ENCODE data around the gene PIN1. TPM values are rescaled to one million over a fixed set of nuclear protein-coding genes. Genes with fewer than 3 reads are reported as not detected.
A peak's percentile ranks its signal among the peaks of the same experiment; 100 is the strongest.

The PIN1 gene
- polyA plus RNA-seq, 1 experiment, result 33.6 TPM

- peak overlapping the region; percentile 78 for H3K27ac ChIP-seq (ENCODE audit: low read depth, low read length)
Observed at GRCh38 chr19:9793071-9793591, 42.0 kb upstream of the PIN1 start.

GRCh38 chr19:9796113-9796773 lies 38.9 kb upstream of the PIN1 start:
- ChIA-PET POLR2A (interaction anchor here (0.8 kb wide), 1 partner anchor 170 kb away, joined by 4 read pairs; no protein-coding TSS in a partner anchor), CTCF (interaction anchor here (0.5 to 2.7 kb wide), 16 partner anchors 10 to 661 kb away, joined by 3 to 47 read pairs (median 3); partner anchors contain the start of genes ZNF121 and ZNF561)
- Histone ChIP-seq H3K4me3 (ENCODE audit: low read depth, low read length) (no peak overlapping the region), H3K27me3 (ENCODE audit: control insufficient read depth, insufficient read depth, low read length) (no peaks in the 10 kb centered on the region), H3K27ac (ENCODE audit: low read depth, low read length) (no peak overlapping the region), H3K9me3 (ENCODE audit: control insufficient read depth, insufficient read depth, low read length) (peaks cover 7% of the 10 kb centered on the region; the same call in 1 of the 2 replicates)
- DNase-seq (ENCODE audit: low read depth, low spot score), result peak; percentile 76
- peak; percentile 86 for TF ChIP-seq CTCF (IDR thresholded peaks at IDR 0.05; ENCODE audit: low read depth, low read length)

More at GRCh38 chr19:9793071-9793591, 42.0 kb upstream of the PIN1 start:
- peaks cover 7% of the 10 kb centered on the region; the same call in 1 of the 2 replicates for H3K9me3 ChIP-seq (ENCODE audit: control insufficient read depth, insufficient read depth, low read length)
- no peak for TF ChIP-seq CTCF (IDR thresholded peaks at IDR 0.05; ENCODE audit: low read depth, low read length)
- ChIA-PET CTCF (interaction anchor here (1.8 kb wide), 1 partner anchor 167 kb away, joined by 11 read pairs; no protein-coding TSS in a partner anchor), POLR2A (interaction anchor here (1.0 kb wide), 1 partner anchor 25 kb away, joined by 3 read pairs; the partner anchor contains the start of gene ZNF846)
- H3K27me3 ChIP-seq (ENCODE audit: control insufficient read depth, insufficient read depth, low read length), result no peaks in the 10 kb centered on the region
- no peak for DNase-seq (ENCODE audit: low read depth, low spot score)
- H3K4me3 ChIP-seq (ENCODE audit: low read depth, low read length), result peak overlapping the region; percentile 81

GRCh38 chr19:9797871-9798270 lies 37.2 kb upstream of the PIN1 start:
- POLR2A ChIA-PET, result no interaction called here

GRCh38 chr19:9799162-9799561 lies 36.0 kb upstream of the PIN1 start:
- DNase-seq (ENCODE audit: low read depth, low spot score), result no peak
- Histone ChIP-seq H3K27ac (ENCODE audit: low read depth, low read length) (no peak overlapping the region), H3K4me3 (ENCODE audit: low read depth, low read length) (no peak overlapping the region), H3K9me3 (ENCODE audit: control insufficient read depth, insufficient read depth, low read length) (no peaks in the 10 kb centered on the region), H3K27me3 (ENCODE audit: control insufficient read depth, insufficient read depth, low read length) (no peaks in the 10 kb centered on the region)
- CTCF ChIA-PET, result interaction anchor here (0.9 to 1.6 kb wide), 2 partner anchors 173 to 594 kb away, joined by 4 to 16 read pairs; no protein-coding TSS in a partner anchor
- TF ChIP-seq CTCF (IDR thresholded peaks at IDR 0.05; ENCODE audit: low read depth, low read length), result no peak
- POLR2A ChIA-PET, result interaction anchor here (0.6 kb wide), 3 partner anchors 190 to 237 kb away, joined by 4 to 5 read pairs (median 4); no protein-coding TSS in a partner anchor

More at GRCh38 chr19:9797871-9798270, 37.2 kb upstream of the PIN1 start:
- CTCF ChIA-PET, result interaction anchor here (0.7 to 1.6 kb wide), 3 partner anchors 9 to 593 kb away, joined by 3 to 4 read pairs (median 4); no protein-coding TSS in a partner anchor
- Histone ChIP-seq H3K27me3 (ENCODE audit: control insufficient read depth, insufficient read depth, low read length) (no peaks in the 10 kb centered on the region), H3K4me3 (ENCODE audit: low read depth, low read length) (no peak overlapping the region), H3K27ac (ENCODE audit: low read depth, low read length) (no peak overlapping the region), H3K9me3 (ENCODE audit: control insufficient read depth, insufficient read depth, low read length) (peaks cover 5% of the 10 kb centered on the region; the same call in 1 of the 2 replicates)
- no peak for DNase-seq (ENCODE audit: low read depth, low spot score)
- no peak for TF ChIP-seq CTCF (IDR thresholded peaks at IDR 0.05; ENCODE audit: low read depth, low read length)

GRCh38 chr19:9801976-9802375 lies 33.1 kb upstream of the PIN1 start:
- no peak overlapping the region for H3K4me3 ChIP-seq (ENCODE audit: low read depth, low read length)
- H3K27me3 ChIP-seq (ENCODE audit: control insufficient read depth, insufficient read depth, low read length), result no peaks in the 10 kb centered on the region
- DNase-seq (ENCODE audit: low read depth, low spot score), result no peak
- no peak overlapping the region for H3K27ac ChIP-seq (ENCODE audit: low read depth, low read length)
- no peaks in the 10 kb centered on the region for H3K9me3 ChIP-seq (ENCODE audit: control insufficient read depth, insufficient read depth, low read length)
- CTCF ChIA-PET, result no interaction called here
- POLR2A ChIA-PET, result no interaction called here
- TF ChIP-seq CTCF (IDR thresholded peaks at IDR 0.05; ENCODE audit: low read depth, low read length), result no peak
